GM19239 (cell line): ENCODE results near the gene MROH8.

ENCODE experiments used
- DNase-seq: peaks from one replicate; pipeline ENCODE4 v3.0.0; 2011; ENCODE audit warnings: low spot score; ENCODE audit not compliant: insufficient read length
- FAIRE-seq: peaks from 2 replicates; lab custom pipeline; 2011; peaks lifted over from hg19 to GRCh38; lab: Jason Lieb, UNC

MROH8 gene

GRCh38 chr20:37178839-37179682, at the start of gene MROH8, which contains the start of gene RPN2:
MROH8 (minus strand) TSS chr20:37179548.
RPN2 (plus strand) TSS chr20:37179330; CDS start chr20:37179357, 27 bp downstream.
- peak; percentile 75 for DNase-seq
- FAIRE-seq = peak; percentile 92

GRCh38 chr20:37228656-37229055, 49.3 kb upstream of the MROH8 start:
- DNase-seq (no peak), FAIRE-seq (no peak)

GRCh38 chr20:37228082-37228481, 48.7 kb upstream of the MROH8 start:
- DNase-seq (no peak), FAIRE-seq (no peak)

- no peak for FAIRE-seq
These were observed 47.5 kb upstream of the MROH8 start for GRCh38 chr20:37226889-37227288.

GRCh38 chr20:37225146-37225545, 45.8 kb upstream of the MROH8 start:
- no peak for FAIRE-seq
- no peak for DNase-seq

More at GRCh38 chr20:37226889-37227288, 47.5 kb upstream of the MROH8 start:
- no peak for DNase-seq

GRCh38 chr20:37223053-37223452, 43.7 kb upstream of the MROH8 start:
- no peak for DNase-seq
- peak; percentile 44 for FAIRE-seq

GRCh38 chr20:37222086-37222485, 42.7 kb upstream of the MROH8 start:
- DNase-seq (no peak), FAIRE-seq (no peak)

- DNase-seq = no peak
- FAIRE-seq = no peak
These were observed 41.4 kb upstream of the MROH8 start for GRCh38 chr20:37220731-37221130.

- FAIRE-seq (no peak), DNase-seq (no peak)
These were observed 40.7 kb upstream of the MROH8 start for GRCh38 chr20:37219751-37220668.

- peak; percentile 33 for FAIRE-seq
- DNase-seq = no peak
These were observed 39.6 kb upstream of the MROH8 start for GRCh38 chr20:37218976-37219375.

- DNase-seq (no peak), FAIRE-seq (no peak)
These were observed 39.1 kb upstream of the MROH8 start for GRCh38 chr20:37218441-37218840.

GRCh38 chr20:37209661-37210314, 30.4 kb upstream of the MROH8 start:
- FAIRE-seq = no peak
- no peak for DNase-seq

- no peak for FAIRE-seq
These were observed 29.8 kb upstream of the MROH8 start for GRCh38 chr20:37209193-37209592.

GRCh38 chr20:37207171-37207570, 27.8 kb upstream of the MROH8 start:
- FAIRE-seq (no peak), DNase-seq (no peak)

More at GRCh38 chr20:37209193-37209592, 29.8 kb upstream of the MROH8 start:
- DNase-seq = no peak

GRCh38 chr20:37205794-37206193, 26.4 kb upstream of the MROH8 start:
- DNase-seq (no peak), FAIRE-seq (no peak)

GRCh38 chr20:37205130-37205529, 25.8 kb upstream of the MROH8 start:
- FAIRE-seq = no peak
- no peak for DNase-seq

GRCh38 chr20:37204056-37204455, 24.7 kb upstream of the MROH8 start:
- FAIRE-seq (no peak), DNase-seq (no peak)

- DNase-seq = no peak
These were observed 23.1 kb upstream of the MROH8 start for GRCh38 chr20:37202267-37202943.

GRCh38 chr20:37201827-37202162, 22.4 kb upstream of the MROH8 start:
- DNase-seq = no peak
- no peak for FAIRE-seq

More at GRCh38 chr20:37202267-37202943, 23.1 kb upstream of the MROH8 start:
- FAIRE-seq = peak; percentile 14
